Ramos (cell line): Measurements from ENCODE around the gene SCYGR7.
"Not testable (repeated sequence)": the region's sequence is repeated elsewhere in the genome, so short reads cannot be mapped to it uniquely, and the experiment has no call there.

Source experiments
- in situ Hi-C: fragments of 300-500 bp; cut with MboI; formaldehyde crosslinking; loops from one replicate; pipeline ENCODE4 v1.14.3; 2022; ENCODE audit warnings: low sequenced_read_pairs; ENCODE audit not compliant: unreplicated experiment

SCYGR7 gene

GRCh38 chr2:227748079-227748478 lies 19.9 kb downstream of the SCYGR7 start:
- in situ Hi-C loops = no loop called here

- in situ Hi-C loops = not testable (repeated sequence)
These were observed 28.1 kb downstream of the SCYGR7 start for GRCh38 chr2:227756261-227756660.

GRCh38 chr2:227759411-227760118 lies 31.4 kb downstream of the SCYGR7 start:
- in situ Hi-C loops = loop anchor here (10.0 kb wide), 1 partner anchor 635 kb away; no protein-coding TSS in a partner anchor

- in situ Hi-C loops = loop anchor here (10.0 kb wide), 1 partner anchor 637 kb away; no protein-coding TSS in a partner anchor
These were observed 33.8 kb downstream of the SCYGR7 start for GRCh38 chr2:227761740-227762476.

GRCh38 chr2:227765788-227766372 lies 37.7 kb downstream of the SCYGR7 start:
- in situ Hi-C loops = loop anchor here (10.0 kb wide), 1 partner anchor 641 kb away; no protein-coding TSS in a partner anchor

GRCh38 chr2:227766373-227766883 lies 38.3 kb downstream of the SCYGR7 start:
- in situ Hi-C loops = loop anchor here (10.0 kb wide), 1 partner anchor 642 kb away; no protein-coding TSS in a partner anchor

GRCh38 chr2:227767830-227768229 lies 39.7 kb downstream of the SCYGR7 start:
- in situ Hi-C loops = loop anchor here (10.0 kb wide), 1 partner anchor 643 kb away; no protein-coding TSS in a partner anchor

- in situ Hi-C loops = no loop called here
These were observed 44.1 kb downstream of the SCYGR7 start for GRCh38 chr2:227772197-227772661.

- in situ Hi-C loops = no loop called here
These were observed 44.8 kb downstream of the SCYGR7 start for GRCh38 chr2:227772932-227773331.

GRCh38 chr2:227774011-227774624 lies 46.0 kb downstream of the SCYGR7 start:
- in situ Hi-C loops = no loop called here

- in situ Hi-C loops = no loop called here
These were observed 47.0 kb downstream of the SCYGR7 start for GRCh38 chr2:227774895-227775842.
